A549 treated with ZK216348 at 1 μM for 4 hours (cell line): ENCODE data around the gene LARP4B. TPM values are rescaled to one million over a fixed set of nuclear protein-coding genes. Genes with fewer than 3 reads are reported as not detected.

Source experiments
- total RNA-seq: library from RNA; stranded (reverse); fragments of 200-300 nt; extraction: Qiagen RNA extraction; gene quantifications from 5 replicates; pipeline ENCODE4 v1.2.3, GENCODE V29; 2022; ENCODE audit warnings: low read depth

The LARP4B gene
- total RNA-seq, result 28.8 to 42.1 TPM (median 37.4 TPM) in 5 replicates

GRCh38 chr10:931326-932318, at the start of gene LARP4B:
LARP4B (minus strand) TSS chr10:931705; CDS start chr10:885721, 45,984 bp downstream.

Other genes starting within 250 kb of the LARP4B start
- 7.6 to 14.6 TPM (median 10.2 TPM) in 5 replicates for gene DIP2C, start 242.0 kb downstream of the LARP4B start, total RNA-seq
- gene GTPBP4, start 56.7 kb upstream of the LARP4B start, total RNA-seq, result 93.1 to 171 TPM (median 102 TPM) in 5 replicates
- not detected in 5 replicates for gene IDI2, start 94.2 kb upstream of the LARP4B start, total RNA-seq
- 20.4 to 31.2 TPM (median 29.7 TPM) in 5 replicates for gene IDI1, start 117.4 kb upstream of the LARP4B start, total RNA-seq
- 7.7 to 8.6 TPM (median 8.1 TPM) in 5 replicates for gene WDR37, start 124.7 kb upstream of the LARP4B start, total RNA-seq